GM19351 (cell line): ENCODE results near the gene GDF2.
A peak's percentile ranks its signal among the peaks of the same experiment; 100 is the strongest.

Experiments used
- ATAC-seq: cut with Tn5 transposase; IDR thresholded peaks from one replicate; pipeline ENCODE4 v1.9.1; 2021; ENCODE audit warnings: mild to moderate bottlenecking, moderate library complexity; ENCODE audit not compliant: unreplicated experiment

The GDF2 gene

DNA sequence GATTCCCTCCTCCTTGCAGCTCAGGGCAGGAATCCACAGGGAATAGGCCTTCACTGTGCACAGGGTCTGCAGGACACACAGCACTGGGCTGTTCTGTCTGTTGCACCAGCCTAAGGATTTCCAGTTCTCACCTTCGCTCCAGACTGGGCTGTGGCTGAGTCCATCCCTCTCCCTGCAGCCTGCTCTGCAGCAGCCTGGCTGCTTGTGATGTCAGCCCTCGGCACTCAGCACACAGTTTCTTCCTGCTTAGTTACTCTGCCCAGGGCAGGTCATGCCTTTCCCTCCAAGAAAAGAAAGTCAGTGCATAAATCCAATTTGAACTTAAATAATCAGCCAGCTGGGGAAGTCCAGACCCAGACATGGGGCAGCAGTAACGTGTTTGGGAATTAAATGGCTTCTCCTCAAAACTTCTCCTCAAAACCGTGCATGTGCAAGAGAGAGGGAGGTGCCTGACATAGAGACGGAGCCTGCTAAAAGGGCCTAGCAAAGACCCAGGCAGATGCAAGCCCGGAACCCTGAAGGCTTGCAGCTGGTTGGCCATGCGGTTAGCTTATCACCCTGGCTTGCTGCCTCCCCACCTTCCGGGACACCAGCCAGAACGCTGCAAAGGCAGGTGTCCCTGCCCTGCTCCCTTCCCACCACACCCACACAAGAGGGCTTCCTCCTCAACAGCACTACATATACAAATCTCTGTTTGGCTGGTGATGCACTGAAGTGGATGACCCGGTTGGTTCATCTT is 10.9 kb upstream of the GDF2 start:
- ATAC-seq, result no peak

GRCh38 chr10:47311932-47312662 is 10.2 kb upstream of the GDF2 start:
- ATAC-seq, result peak; percentile 63

DNA sequence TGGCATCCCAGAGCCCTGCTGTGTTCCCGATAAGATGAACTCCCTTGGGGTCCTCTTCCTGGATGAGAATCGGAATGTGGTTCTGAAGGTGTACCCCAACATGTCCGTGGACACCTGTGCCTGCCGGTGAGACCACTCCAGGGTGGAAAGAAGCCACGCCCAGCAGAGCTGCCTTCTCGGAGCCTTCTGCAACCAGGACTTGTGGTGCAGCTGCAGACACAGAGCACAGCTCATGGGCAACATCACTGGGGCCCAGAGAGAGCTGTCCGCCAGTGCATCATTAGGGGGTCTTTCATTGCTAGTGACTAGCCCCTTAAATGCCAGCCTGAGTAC is 9.6 kb upstream of the GDF2 start:
- ATAC-seq, result no peak

GRCh38 chr10:47314416-47314970 is 7.8 kb upstream of the GDF2 start:
- ATAC-seq, result no peak

GRCh38 chr10:47315421-47315820 is 6.8 kb upstream of the GDF2 start:
- no peak for ATAC-seq

DNA sequence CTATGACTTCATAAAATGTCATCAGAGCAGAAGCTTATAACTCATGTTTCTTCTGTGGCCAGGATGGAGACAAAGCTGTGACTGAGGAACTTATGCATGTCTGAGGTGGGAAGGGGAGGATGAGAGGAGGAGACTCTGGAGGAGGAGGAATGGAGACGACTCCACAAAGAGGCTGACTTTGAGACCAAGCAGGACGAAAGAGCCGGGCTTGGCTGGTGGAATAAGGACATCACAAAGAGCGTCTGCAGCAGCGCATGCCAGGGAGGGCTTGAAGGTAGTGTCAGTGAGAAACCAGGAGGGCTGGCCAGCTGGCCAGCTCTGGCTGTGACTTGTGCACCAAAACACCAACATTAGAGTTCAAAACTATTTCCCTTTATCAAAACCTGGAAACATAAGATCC is 6.1 kb upstream of the GDF2 start:
- ATAC-seq, result no peak

DNA sequence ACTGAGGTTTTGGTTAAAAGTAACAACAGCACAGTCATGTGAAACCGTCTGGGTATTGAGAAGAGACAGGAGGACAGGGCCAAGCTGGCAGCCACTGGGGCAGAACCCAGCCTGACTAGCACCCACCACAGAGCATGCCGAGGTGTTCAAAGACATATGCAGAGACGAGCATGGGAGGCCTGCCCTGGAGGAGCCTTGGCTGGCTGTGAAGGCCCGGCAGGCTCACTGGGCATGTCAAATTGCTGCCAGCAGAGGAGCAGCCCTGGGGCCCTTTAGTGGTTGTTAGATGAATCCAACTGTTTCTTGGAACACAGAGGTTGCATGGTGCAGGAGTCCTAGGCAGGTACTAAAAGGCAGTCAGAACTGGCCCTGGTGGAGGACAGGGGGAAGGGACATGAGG is 5.0 kb upstream of the GDF2 start:
- ATAC-seq, result no peak

DNA sequence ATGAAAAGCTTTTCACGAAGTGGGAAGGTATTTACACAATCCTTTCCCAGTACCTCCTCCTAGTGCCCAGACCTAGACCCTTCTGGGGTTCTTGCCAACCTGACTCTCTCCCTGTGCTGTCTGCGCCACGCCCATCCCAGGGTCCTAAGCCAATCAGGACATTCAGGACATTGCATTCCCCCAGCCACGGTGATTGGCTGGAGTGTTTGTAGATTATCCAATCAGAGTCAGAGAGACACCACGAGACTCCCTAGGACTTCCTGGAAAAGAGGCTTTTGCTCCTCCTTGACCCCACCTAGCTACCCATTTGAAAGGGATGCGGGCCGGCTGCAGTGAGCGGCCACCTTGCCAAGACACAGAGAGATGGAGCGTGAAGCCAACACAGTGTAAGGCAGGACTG is 3.5 kb upstream of the GDF2 start:
- ATAC-seq, result no peak

GRCh38 chr10:47319784-47320183 is 2.5 kb upstream of the GDF2 start:
- no peak for ATAC-seq

DNA sequence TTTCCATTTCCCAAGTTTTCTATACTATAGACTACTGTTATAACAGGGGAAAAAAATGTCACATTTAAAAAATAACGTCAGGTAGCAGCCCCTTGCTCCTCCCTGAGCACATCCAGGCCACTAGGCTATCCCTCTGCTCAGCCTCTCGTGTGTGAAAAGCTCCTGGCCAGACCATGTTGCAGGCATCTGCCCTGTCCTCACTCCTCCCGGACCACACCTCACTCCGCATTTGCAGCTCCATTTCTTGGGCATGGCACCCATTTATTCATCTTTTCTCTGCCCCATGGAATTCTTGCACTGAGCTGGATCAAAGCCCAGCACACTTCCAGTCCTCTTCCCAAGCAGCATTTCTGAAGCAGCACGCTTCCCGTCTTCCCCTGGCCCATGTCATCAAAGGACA is 1.4 kb upstream of the GDF2 start:
- ATAC-seq, result no peak

DNA sequence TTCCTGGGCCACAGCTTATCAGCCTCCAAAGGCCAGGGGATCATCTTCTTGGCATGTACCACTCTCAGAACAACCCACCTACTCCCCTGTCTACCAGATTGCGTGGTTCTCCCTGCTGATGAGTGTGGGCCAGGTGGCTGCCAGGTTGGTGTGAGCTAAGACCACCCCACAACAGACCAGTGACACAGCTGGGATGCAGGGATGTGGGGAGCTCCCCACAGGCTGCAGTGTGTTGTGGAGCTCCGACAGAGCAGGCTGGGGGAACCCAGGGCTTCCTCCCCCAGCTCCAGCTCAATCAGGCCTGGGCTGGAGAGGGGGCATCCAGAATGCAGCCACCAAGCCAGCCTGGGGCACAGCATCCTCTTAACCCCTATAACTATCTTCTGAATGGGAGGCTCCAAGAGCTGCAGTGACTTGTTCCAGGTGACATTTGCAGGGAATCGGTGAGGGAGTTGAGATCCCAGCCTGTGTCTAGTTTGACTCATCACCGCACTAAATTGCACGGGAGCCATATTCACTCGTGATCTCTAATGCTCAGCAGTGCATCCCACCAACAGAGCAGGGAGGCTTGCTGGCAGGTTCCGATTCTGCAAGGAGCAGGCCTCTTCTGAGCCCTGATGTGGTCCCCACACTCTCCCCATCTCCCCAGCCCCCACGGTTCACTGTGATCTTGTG is 596 bp upstream of the GDF2 start:
- no peak for ATAC-seq

GRCh38 chr10:47323087-47323486 is 833 bp downstream of the GDF2 start:
- ATAC-seq, result no peak

DNA sequence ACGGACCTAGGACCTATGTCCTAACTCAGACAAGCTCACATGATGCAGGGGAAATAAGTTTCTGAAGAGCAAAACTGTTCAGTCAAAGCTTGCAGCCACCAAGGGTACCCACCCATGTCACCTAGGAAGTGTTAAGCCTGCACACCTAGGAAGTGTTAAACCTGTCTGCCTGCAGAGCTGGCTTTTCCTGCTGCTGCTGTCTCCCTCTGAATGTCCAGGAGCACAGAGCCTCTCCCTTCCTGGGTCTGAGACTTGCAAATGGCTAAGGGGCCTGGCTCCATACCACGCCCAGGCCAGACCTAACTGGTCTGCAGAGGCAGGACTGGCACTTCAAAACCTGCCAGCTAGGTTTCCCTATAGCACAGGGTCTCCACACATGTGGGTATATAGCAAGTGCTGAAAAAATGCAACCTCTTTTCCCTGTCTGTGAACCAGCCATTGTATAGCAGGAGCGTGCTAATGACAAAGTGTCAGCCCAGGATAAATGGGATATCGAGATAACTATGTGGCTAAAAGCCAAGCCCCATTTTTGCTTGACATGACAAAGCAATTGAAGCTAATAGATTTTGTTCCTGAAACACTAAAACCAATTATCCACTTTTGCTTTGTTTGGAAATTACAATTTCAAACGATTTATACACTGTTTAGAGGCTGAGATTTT is 1.5 kb downstream of the GDF2 start:
- no peak for ATAC-seq

- ATAC-seq, result no peak
These were observed 3.3 kb downstream of the GDF2 start for GRCh38 chr10:47325303-47326291.

GRCh38 chr10:47326306-47326926 is 4.2 kb downstream of the GDF2 start:
- no peak for ATAC-seq

GRCh38 chr10:47326927-47327330 is 4.7 kb downstream of the GDF2 start:
- no peak for ATAC-seq

DNA sequence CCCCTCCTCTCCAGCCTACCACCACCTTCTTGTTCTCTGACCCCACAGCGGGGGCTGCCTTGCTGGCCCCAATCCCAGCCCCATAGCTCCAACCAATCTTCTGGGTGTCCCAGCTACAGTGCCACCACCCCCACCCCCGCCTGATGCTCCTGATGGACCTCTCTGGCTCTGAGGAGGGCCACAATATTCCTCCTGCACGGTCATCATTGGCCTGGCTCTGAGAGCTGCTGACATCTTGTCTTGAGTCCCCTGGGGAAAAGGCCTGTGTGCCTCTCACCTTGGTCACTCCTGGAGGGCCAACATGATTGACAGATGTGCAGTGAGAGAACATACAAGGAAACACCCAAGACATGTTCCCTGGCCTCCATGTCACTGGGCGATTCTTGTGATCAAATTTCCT is 7.6 kb downstream of the GDF2 start:
- ATAC-seq, result no peak

DNA sequence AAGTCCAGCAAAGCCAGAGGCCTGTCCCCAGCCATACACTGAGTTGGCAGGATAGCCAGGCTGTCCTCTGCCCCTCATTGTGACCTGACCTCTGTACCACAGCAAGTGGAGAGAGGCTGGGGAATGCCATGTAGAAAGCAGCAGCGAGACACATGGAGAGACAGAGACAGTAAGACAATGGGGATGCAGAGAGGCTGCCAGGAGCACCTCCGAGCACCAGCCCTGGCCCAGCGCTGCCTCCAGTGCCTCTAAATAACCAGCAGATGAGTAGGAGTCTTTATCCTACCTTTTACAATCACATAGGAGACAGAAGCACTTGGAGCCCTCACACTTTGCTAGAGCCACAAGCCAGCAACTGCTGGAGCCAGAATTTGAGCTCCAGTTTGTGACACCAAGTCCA is 8.1 kb downstream of the GDF2 start:
- no peak for ATAC-seq

DNA sequence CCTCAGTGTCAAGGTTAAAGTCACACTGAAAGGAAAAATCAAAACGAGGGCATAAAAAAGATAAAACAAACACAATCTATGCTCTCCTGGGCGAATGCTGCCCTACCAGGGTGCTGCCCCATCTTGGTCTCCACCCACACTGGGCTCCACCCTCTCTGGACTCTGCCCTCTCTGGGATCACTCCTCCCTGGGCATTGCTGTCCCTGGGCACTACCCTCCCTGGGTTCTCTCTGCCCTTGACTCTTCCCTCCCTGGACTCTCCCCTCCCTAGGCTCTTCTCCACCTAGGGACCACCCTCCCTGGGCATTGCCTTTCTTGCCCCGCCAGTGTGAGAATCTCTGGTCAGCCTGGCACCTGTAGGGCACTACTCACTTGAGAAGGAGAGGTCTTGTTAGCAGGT is 8.6 kb downstream of the GDF2 start:
- ATAC-seq, result no peak

GRCh38 chr10:47331491-47331890 is 9.2 kb downstream of the GDF2 start:
- ATAC-seq, result no peak
